Transverse colon (tissue), 4 donors: ENCODE measurements around the gene PRR20G.

Experiments used
- CTCF ChIP-seq, 5 experiments: fragments of 200-600 bp in 3 of 5; fragments of 450-650 bp in 2 of 5; sonication (generic) in 3 of 5; IDR thresholded peaks; 1 replicate in 2 of 5; 2 replicates in 3 of 5; pipeline ENCODE4 v1.5.1; 2016 to 2017; ENCODE audit warnings: antibody characterized with exemption in 5 of 5, inconsistent platforms in 3 of 5, mild to moderate bottlenecking in 2 of 5, moderate library complexity in 1 of 5
- POLR2A ChIP-seq: fragments of 450-650 bp; IDR thresholded peaks from one replicate; pipeline ENCODE4 v1.6.1; 2016; ENCODE audit warnings: antibody characterized with exemption, mild to moderate bottlenecking, moderate library complexity
- POLR2AphosphoS5 ChIP-seq, 3 donors: sonication (generic); formaldehyde crosslinking; IDR thresholded peaks; one replicate each; pipeline ENCODE4 v1.6.1; 2016; ENCODE audit warnings: antibody characterized with exemption in 3 of 3

DNA sequence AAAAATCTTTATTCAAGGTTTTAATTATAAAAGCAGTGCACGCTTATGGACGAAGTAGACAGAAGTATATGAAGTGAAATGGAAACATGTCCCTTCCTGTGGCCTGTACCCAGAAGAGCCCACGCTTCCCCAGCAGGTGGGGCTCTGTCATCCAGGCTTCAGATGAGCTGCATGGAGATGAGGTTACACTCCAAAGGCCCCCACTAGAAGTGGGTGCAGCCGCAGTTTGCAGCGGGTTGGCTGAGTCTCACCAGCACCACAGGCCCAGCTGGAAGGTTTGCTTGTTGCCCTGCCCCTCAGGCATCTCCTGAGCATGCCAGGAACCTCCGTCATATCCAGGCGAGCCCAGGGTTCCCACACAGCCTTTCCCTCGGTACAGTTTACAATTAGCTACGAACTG is 33.1 kb downstream of the PRR20G start:
- no peak for TF ChIP-seq POLR2AphosphoS5 (IDR thresholded peaks at IDR 0.05)
- TF ChIP-seq CTCF (IDR thresholded peaks at IDR 0.05), result peak in 2 of 5 experiments; percentile 14 to 18
- TF ChIP-seq POLR2A, result no peak
